GM12801 (cell line): ENCODE measurements around the gene DPP6.

ENCODE experiments used
- CTCF ChIP-seq: IDR thresholded peaks from one replicate; pipeline ENCODE4 v1.5.1; 2011; ENCODE audit warnings: control low read depth; ENCODE audit not compliant: insufficient read length; ENCODE audit errors: extremely low read depth

Gene DPP6

GRCh38 chr7:154504918-154505317, 452.7 kb downstream of the DPP6 start:
- no peak for TF ChIP-seq CTCF

GRCh38 chr7:154505362-154505761, 453.2 kb downstream of the DPP6 start:
- TF ChIP-seq CTCF = no peak

GRCh38 chr7:154509192-154509591, 457.0 kb downstream of the DPP6 start:
- TF ChIP-seq CTCF = no peak

- TF ChIP-seq CTCF = no peak
Observed at GRCh38 chr7:154512121-154512833, 460.1 kb downstream of the DPP6 start.

GRCh38 chr7:154517768-154518167, 465.6 kb downstream of the DPP6 start:
- no peak for TF ChIP-seq CTCF

- TF ChIP-seq CTCF = no peak
Observed at GRCh38 chr7:154519229-154519628, 467.0 kb downstream of the DPP6 start.

- TF ChIP-seq CTCF = no peak
Observed at GRCh38 chr7:154530136-154530535, 477.9 kb downstream of the DPP6 start.
